Measurements from ENCODE around the gene MICAL1.

DNA sequence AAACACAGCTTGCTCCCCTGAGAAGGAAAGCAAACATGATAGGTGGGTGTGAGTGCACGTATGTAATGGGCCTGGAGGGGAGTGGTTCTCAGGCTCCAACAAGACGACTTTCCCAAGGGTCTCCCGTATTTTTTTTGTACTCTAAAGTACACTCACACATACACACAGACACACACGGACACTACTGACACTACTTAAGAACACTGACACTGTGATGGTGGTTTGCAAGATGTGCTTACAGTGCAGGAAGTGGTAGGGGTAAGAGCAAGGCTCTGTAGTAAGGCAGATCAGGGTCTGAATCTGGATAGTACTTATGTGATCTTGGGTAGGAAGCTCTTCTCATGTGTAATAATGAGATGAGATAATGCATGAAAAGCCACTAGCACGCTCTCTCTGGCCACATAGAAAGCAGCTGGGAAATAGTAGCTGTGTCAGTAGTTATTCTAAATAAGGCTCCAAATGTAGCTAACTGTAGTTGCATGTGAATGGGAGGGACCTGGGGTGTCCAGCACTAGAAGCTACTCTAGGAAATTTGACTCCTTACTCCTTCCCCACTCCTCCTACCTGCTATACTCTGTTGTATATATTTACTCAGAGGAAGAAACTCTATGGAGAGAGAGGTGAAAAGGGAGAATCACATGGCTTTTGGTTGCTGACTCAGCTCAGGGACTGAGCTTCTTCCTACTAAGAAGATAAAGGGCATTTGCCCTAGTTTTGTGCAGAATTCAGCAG, 35.8 kb upstream of the MICAL1 start:
- TF ChIP-seq, protein P1, sequence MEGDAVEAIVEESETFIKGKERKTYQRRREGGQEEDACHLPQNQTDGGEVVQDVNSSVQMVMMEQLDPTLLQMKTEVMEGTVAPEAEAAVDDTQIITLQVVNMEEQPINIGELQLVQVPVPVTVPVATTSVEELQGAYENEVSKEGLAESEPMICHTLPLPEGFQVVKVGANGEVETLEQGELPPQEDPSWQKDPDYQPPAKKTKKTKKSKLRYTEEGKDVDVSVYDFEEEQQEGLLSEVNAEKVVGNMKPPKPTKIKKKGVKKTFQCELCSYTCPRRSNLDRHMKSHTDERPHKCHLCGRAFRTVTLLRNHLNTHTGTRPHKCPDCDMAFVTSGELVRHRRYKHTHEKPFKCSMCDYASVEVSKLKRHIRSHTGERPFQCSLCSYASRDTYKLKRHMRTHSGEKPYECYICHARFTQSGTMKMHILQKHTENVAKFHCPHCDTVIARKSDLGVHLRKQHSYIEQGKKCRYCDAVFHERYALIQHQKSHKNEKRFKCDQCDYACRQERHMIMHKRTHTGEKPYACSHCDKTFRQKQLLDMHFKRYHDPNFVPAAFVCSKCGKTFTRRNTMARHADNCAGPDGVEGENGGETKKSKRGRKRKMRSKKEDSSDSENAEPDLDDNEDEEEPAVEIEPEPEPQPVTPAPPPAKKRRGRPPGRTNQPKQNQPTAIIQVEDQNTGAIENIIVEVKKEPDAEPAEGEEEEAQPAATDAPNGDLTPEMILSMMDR (IDR thresholded peaks at IDR 0.05), result no peak
- TF ChIP-seq POLR2A (IDR thresholded peaks at IDR 0.05) (no peak), POLR2AphosphoS5 (IDR thresholded peaks at IDR 0.05) (no peak), EP300 (IDR thresholded peaks at IDR 0.05) (no peak)

Measured in stomach (tissue), 4 donors.